Coronary artery (tissue), 2 donors: ENCODE results near the gene SF3B2.

ENCODE experiments used
- DNase-seq: peaks from one replicate; pipeline ENCODE4 v3.0.0-alpha.2; 2017; ENCODE audit warnings: low spot score
- H3K27ac ChIP-seq, 2 donors: fragments of 200-600 bp; sonication (generic); one replicate each; pipeline ENCODE4 v1.5.1; 2016 to 2019
- H3K4me3 ChIP-seq: fragments of 200-600 bp; sonication (generic); 2 replicates; pipeline ENCODE4 v1.5.1; 2016; ENCODE audit warnings: mild to moderate bottlenecking, moderate library complexity
- CTCF ChIP-seq: fragments of 200-600 bp; sonication (generic); IDR thresholded peaks from one replicate; pipeline ENCODE4 v1.5.1; 2019; ENCODE audit warnings: antibody characterized with exemption

Gene SF3B2

GRCh38 chr11:66100272-66101065, 48.3 kb downstream of the SF3B2 start:
- no peak overlapping the region for H3K27ac ChIP-seq
- DNase-seq = no peak
- TF ChIP-seq CTCF = no peak
- H3K4me3 ChIP-seq = no peak overlapping the region

DNA sequence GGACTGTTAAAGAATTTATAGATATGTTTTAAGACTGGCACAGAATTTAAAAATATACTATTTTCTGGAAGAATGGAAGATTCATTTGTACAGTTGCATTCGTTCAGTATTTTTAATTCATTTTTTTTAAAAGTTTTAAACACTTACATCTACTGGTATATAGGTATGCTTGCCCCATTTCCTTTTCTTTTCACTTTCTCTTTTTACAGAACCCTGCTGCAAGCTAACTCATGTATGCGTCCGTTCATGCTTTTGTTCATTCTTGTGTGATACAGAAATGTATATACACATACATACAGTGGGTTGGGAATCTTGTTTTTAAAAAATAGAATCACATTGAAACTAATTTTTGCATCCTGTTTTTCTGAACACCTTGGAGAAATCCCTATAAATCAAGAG, 48.9 kb downstream of the SF3B2 start:
- H3K27ac ChIP-seq = no peak overlapping the region
- no peak overlapping the region for H3K4me3 ChIP-seq
- no peak for DNase-seq
- no peak for TF ChIP-seq CTCF

DNA sequence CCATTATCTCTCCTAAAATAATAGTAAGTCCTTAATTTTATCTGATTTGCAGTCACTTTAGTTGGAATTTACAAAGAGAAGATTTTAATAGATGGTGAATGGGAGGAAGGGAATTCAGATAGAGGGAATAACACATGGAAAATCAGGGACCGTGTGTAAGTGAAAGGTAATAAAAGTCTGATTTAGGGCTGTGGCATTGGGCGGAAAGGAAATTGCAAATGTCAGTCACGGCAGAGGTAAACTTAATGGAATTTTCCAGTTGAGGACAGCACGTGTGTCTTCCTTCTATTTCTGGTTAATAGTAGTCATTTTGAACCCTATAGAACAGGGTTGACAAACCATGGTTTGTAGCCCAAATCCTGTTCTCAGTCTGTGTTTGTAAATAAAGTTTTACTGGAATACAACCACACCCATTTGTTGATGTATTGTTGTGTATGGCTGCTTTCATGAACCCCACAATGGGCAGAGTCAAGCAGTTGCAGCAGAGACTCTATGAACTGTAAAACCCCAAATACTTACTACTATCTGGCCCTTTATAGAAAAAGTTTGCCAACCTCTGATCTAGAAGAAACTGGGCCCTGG, 52.0 kb downstream of the SF3B2 start:
- no peak for DNase-seq
- no peak overlapping the region for H3K4me3 ChIP-seq
- H3K27ac ChIP-seq = no peak overlapping the region
- TF ChIP-seq CTCF = no peak

DNA sequence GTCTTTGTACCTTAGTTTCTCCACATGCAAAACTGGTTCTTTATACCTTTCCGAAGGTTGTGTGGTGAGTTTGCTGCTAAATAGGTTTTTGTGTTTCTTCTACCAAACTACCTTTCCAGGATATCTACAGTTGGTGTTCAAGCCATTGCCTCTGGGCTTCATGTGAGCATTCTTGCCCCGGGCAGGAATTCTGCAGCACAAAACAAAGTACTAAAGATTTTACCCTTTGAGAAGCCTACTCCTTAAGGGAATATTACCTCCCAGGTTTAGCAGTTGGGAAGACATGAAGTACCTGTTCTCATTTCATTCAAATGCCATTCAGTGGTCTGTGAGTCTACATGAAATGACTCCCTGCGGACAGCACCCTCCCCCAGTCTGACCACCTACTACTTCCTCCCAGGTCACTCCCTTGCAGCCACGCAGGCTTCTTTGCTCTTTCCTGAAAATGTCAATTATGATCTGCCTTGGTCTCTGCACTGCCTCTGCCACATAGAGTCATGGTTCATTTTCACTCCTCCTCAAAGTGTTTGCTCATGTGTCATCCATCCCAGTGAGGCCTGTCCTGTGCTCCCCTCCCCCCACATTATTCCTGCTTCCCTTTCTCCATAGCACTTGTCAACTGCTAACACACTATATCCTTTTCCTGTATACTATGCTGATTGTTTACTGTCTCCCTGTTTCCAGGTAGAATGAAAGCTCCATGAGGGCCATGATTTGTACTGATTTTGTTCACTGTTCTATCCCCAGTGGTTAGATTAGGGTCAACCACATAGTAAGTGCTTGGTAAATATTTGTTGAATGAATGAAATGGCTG, 54.8 kb downstream of the SF3B2 start:
- Histone ChIP-seq H3K27ac (no peak overlapping the region), H3K4me3 (no peak overlapping the region)
- TF ChIP-seq CTCF = no peak
- DNase-seq = no peak

GRCh38 chr11:66107600-66108510, 55.7 kb downstream of the SF3B2 start:
- no peak overlapping the region for H3K4me3 ChIP-seq
- TF ChIP-seq CTCF = no peak
- H3K27ac ChIP-seq = no peak overlapping the region
- no peak for DNase-seq

DNA sequence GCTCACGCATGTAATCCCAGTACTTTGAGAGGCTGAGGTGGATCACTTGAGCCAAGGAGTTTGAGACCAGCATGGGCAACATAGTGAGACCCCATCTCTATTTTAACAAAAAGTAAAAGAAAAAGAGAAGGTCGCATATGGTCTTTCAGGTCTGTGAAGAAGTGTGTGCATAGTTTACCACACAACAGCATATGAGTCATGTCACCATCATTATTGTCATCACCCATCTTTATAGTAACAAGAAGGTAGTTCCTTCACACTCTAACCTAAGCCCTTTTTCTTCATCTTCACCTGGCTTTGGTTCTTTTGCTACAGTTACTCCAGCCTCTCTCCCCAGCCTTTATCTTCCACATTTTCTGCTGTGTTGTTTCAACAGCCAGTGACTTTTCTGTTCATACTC, 57.1 kb downstream of the SF3B2 start:
- H3K27ac ChIP-seq = no peak overlapping the region
- no peak for TF ChIP-seq CTCF
- H3K4me3 ChIP-seq = no peak overlapping the region
- DNase-seq = no peak
